OCI-LY7 (cell line): Measurements from ENCODE around the gene FKBP11. TPM values are rescaled to one million over a fixed set of nuclear protein-coding genes. Genes with fewer than 3 reads are reported as not detected.

Experiments used
- BruUV-seq: library from RNA; stranded (reverse); fragments of 400-500 nt; replicated peaks from 2 replicates; lab custom pipeline; 2021; lab: Mats Ljungman, UMichigan
- CTCF ChIA-PET: fragments of 300-600 bp; sonication (Branson Sonifier 250); formaldehyde crosslinking; loops from one replicate; lab custom pipeline; 2022; ENCODE audit warnings: antibody characterized with exemption; ENCODE audit not compliant: unreplicated experiment; lab: Charles Lee
- POLR2A ChIA-PET: fragments of 300-600 bp; sonication (Branson Sonifier 250); formaldehyde crosslinking; loops from one replicate; lab custom pipeline; 2022; ENCODE audit warnings: antibody characterized with exemption; lab: Charles Lee
- DNase-seq: peaks from one replicate; pipeline ENCODE4 v3.0.0-alpha.2; 2015; ENCODE audit warnings: low spot score
- H2AFZ ChIP-seq: fragments of 200-600 bp; sonication (generic), shearing (Covaris generic); 2 replicates; pipeline ENCODE4 v1.6.1; 2014; ENCODE audit warnings: mild to moderate bottlenecking, antibody characterized with exemption, low read length, moderate library complexity
- H3K27ac ChIP-seq: fragments of 200-600 bp; sonication (generic); 2 replicates; pipeline ENCODE4 v1.5.1; 2014; ENCODE audit warnings: mixed run types, low read depth, mild to moderate bottlenecking, moderate library complexity, low read length, inconsistent platforms; ENCODE audit not compliant: poor library complexity, severe bottlenecking
- H3K36me3 ChIP-seq: fragments of 200-600 bp; sonication (generic); 2 replicates; pipeline ENCODE4 v1.6.1; 2014; ENCODE audit warnings: mild to moderate bottlenecking, antibody characterized with exemption, low read length, moderate library complexity, mixed read lengths; ENCODE audit not compliant: insufficient read depth
- H3K4me1 ChIP-seq: fragments of 200-600 bp; sonication (generic); 2 replicates; pipeline ENCODE4 v1.5.1; 2014; ENCODE audit warnings: mild to moderate bottlenecking, low read length; ENCODE audit not compliant: insufficient read depth, poor library complexity, severe bottlenecking
- H3K4me2 ChIP-seq: fragments of 200-600 bp; sonication (generic); 2 replicates; pipeline ENCODE4 v1.6.1; 2014; ENCODE audit warnings: mild to moderate bottlenecking, low read length
- H3K4me3 ChIP-seq: fragments of 200-600 bp; sonication (generic); 2 replicates; pipeline ENCODE4 v1.5.1; 2014; ENCODE audit warnings: mild to moderate bottlenecking, low read depth, low read length; ENCODE audit not compliant: poor library complexity, severe bottlenecking
- H3K79me2 ChIP-seq: fragments of 200-600 bp; sonication (generic); 2 replicates; pipeline ENCODE4 v1.6.1; 2016; ENCODE audit warnings: low read depth, mild to moderate bottlenecking, low read length, moderate library complexity, mixed read lengths; ENCODE audit not compliant: insufficient read depth
- H3K9me2 ChIP-seq: fragments of 200-600 bp; sonication (generic); 2 replicates; pipeline ENCODE4 v1.6.1; 2016; ENCODE audit warnings: mild to moderate bottlenecking, low read length, mixed read lengths; ENCODE audit not compliant: insufficient read depth
- H3K9me3 ChIP-seq: fragments of 200-600 bp; sonication (generic); 2 replicates; pipeline ENCODE4 v1.6.1; 2014; ENCODE audit warnings: mild to moderate bottlenecking, mixed run types, low read length, mixed read lengths
- H4K20me1 ChIP-seq: fragments of 200-600 bp; sonication (generic); 2 replicates; pipeline ENCODE4 v1.6.1; 2014; ENCODE audit warnings: mild to moderate bottlenecking, antibody characterized with exemption, low read length, moderate library complexity, mixed read lengths; ENCODE audit not compliant: insufficient read depth
- EZH2phosphoT487 ChIP-seq: fragments of 200-600 bp; sonication (generic); IDR thresholded peaks from 2 replicates; pipeline ENCODE4 v1.6.1; 2018; ENCODE audit warnings: low read depth, borderline replicate concordance, mild to moderate bottlenecking, mixed run types, antibody characterized with exemption, low read length, moderate library complexity, mixed read lengths
- intact Hi-C: fragments of 100-400 bp; cut with micrococcal nuclease; formaldehyde crosslinking; loops from one replicate; pipeline ENCODE4 v1.10.0; 2022; ENCODE audit not compliant: unreplicated experiment
- total RNA-seq, 2 experiments: library from RNA; depleted of rRNA in 1 of 2; stranded (reverse); fragments of >200 nt in 1 of 2; shearing (Covaris generic) in 1 of 2; gene quantifications; 2 replicates each; pipeline ENCODE4 v1.2.3, GENCODE V29; 2014 to 2022
- TF ChIP-seq, protein P1 (sequence below): fragments of 200-600 bp; sonication (generic); conservative IDR thresholded peaks from 2 replicates; pipeline ENCODE4 v1.5.1; 2014; ENCODE audit warnings: mild to moderate bottlenecking, antibody characterized with exemption, low read length, moderate library complexity, mixed read lengths

FKBP11 gene
- total RNA-seq, 2 experiments from 2014 or later: 18.7 to 66.2 TPM

DNA sequence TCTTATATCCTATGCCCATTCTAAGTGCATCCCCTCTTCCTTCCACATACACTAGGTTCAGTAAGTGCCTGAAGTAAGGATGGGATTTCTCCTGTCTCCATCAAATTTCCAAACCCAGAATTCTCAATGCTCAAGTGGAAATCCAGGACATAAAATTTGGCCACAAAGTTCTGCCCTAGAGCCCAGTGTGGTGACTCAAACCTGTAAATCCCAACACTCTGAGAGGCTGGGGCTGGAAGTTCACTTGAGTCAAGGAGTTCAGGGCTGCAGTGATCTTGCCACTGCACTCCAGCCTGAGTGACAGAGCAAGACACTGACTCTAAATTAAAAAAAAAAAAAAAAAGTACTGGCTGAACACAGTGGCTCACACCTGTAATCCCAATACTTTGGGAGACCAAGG, 36.5 kb upstream of the FKBP11 start:
- TF ChIP-seq, protein P1, sequence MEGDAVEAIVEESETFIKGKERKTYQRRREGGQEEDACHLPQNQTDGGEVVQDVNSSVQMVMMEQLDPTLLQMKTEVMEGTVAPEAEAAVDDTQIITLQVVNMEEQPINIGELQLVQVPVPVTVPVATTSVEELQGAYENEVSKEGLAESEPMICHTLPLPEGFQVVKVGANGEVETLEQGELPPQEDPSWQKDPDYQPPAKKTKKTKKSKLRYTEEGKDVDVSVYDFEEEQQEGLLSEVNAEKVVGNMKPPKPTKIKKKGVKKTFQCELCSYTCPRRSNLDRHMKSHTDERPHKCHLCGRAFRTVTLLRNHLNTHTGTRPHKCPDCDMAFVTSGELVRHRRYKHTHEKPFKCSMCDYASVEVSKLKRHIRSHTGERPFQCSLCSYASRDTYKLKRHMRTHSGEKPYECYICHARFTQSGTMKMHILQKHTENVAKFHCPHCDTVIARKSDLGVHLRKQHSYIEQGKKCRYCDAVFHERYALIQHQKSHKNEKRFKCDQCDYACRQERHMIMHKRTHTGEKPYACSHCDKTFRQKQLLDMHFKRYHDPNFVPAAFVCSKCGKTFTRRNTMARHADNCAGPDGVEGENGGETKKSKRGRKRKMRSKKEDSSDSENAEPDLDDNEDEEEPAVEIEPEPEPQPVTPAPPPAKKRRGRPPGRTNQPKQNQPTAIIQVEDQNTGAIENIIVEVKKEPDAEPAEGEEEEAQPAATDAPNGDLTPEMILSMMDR: no peak
- no peak for TF ChIP-seq EZH2phosphoT487
- Histone ChIP-seq H4K20me1 (no peaks in the 10 kb centered on the region), H3K9me3 (no peaks in the 10 kb centered on the region), H3K4me1 (peaks cover 10% of the 10 kb centered on the region), H3K36me3 (no peaks in the 10 kb centered on the region), H3K9me2 (no peaks in the 10 kb centered on the region), H3K4me2 (no peak overlapping the region), H3K27ac (no peak overlapping the region), H3K79me2 (peaks cover 3% of the 10 kb centered on the region; the same call in 1 of the 2 replicates), H3K4me3 (no peak overlapping the region), H2AFZ (no peak overlapping the region)
- intact Hi-C loops: no loop called here
- POLR2A ChIA-PET: interaction anchor here (0.6 kb wide), 1 partner anchor 1963 kb away, joined by 5 read pairs; no protein-coding TSS in a partner anchor
- BruUV-seq: no TSS peak
- CTCF ChIA-PET: no interaction called here
- DNase-seq: no peak

DNA sequence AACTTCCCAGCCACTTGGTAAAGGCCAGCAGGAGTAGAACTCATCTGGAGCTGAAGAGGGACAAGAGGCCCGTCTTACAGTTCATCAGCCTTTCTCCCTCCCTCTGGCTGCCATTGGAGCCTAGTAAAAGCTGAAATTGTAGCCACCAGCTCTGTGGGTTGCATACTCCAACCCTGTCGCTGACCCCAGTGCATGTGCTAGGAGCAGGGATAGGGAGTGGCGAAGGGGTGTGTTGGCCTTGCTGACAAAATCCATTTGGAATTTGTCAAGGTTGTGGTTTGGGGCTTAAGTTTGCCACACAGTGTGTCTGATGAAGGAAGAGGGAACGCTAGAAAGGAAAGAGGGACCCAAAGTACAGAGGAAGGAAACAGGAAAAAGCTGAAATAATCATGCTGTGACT, 36.0 kb upstream of the FKBP11 start:
- no TSS peak for BruUV-seq
- Histone ChIP-seq H3K27ac (no peak overlapping the region), H4K20me1 (no peaks in the 10 kb centered on the region), H3K79me2 (peaks cover 7% of the 10 kb centered on the region), H3K9me2 (no peaks in the 10 kb centered on the region), H3K4me2 (no peak overlapping the region), H3K9me3 (no peaks in the 10 kb centered on the region), H2AFZ (no peak overlapping the region), H3K36me3 (no peaks in the 10 kb centered on the region), H3K4me3 (no peak overlapping the region), H3K4me1 (peaks cover 13% of the 10 kb centered on the region)
- intact Hi-C loops: no loop called here
- ChIA-PET CTCF (no interaction called here), POLR2A (interaction anchor here (0.6 kb wide), 1 partner anchor 1962 kb away, joined by 5 read pairs; no protein-coding TSS in a partner anchor)
- no peak for DNase-seq
- TF ChIP-seq, protein P1: no peak
- TF ChIP-seq EZH2phosphoT487: no peak

DNA sequence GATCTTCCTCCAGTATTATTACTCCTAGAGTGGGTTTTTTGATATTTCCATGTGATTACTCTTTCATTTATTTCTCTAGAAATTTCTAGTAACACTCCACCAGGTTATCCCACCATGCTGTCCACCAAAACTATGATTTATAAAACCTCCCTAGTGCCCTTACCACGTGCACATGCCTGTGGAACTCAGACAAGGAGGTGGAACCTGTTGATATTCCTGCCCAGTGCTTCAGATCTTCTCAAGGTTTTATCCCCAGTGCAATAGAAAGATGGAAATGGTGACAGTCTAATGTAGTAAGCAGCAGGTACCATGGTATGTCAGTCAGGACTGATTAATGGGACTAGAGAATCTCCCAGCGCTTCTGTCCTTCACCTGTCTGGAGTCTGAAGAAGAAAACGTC, 35.5 kb upstream of the FKBP11 start:
- no peak for DNase-seq
- peaks cover 18% of the 10 kb centered on the region for H3K4me1 ChIP-seq
- ChIA-PET CTCF (no interaction called here), POLR2A (no interaction called here)
- no peaks in the 10 kb centered on the region for H4K20me1 ChIP-seq
- H2AFZ ChIP-seq: no peak overlapping the region
- no peak overlapping the region for H3K4me2 ChIP-seq
- no peaks in the 10 kb centered on the region for H3K9me3 ChIP-seq
- H3K4me3 ChIP-seq: no peak overlapping the region
- BruUV-seq: no TSS peak
- H3K27ac ChIP-seq: no peak overlapping the region
- H3K9me2 ChIP-seq: no peaks in the 10 kb centered on the region
- TF ChIP-seq, protein P1: no peak
- no peak for TF ChIP-seq EZH2phosphoT487
- H3K79me2 ChIP-seq: peaks cover 12% of the 10 kb centered on the region
- no peaks in the 10 kb centered on the region for H3K36me3 ChIP-seq
- intact Hi-C loops: no loop called here
